Nephron (organoid): ENCODE results near the gene OTUD5.

Source experiments
- H3K27ac Mint-ChIP-seq, 3 experiments: 2 replicates each; pipeline ENCODE4 v1.8.0; 2020; ENCODE audit warnings: mixed read lengths in 3 of 3, mild to moderate bottlenecking in 2 of 3, moderate library complexity in 1 of 3
- H3K27me3 Mint-ChIP-seq: 2 replicates; pipeline ENCODE4 v1.8.0; 2021; ENCODE audit warnings: low read depth, mild to moderate bottlenecking, moderate library complexity, mixed read lengths
- H3K36me3 Mint-ChIP-seq: 2 replicates; pipeline ENCODE4 v1.8.0; 2020; ENCODE audit warnings: low read depth, mixed read lengths
- H3K4me1 Mint-ChIP-seq: 2 replicates; pipeline ENCODE4 v1.8.0; 2020; ENCODE audit warnings: mixed read lengths
- H3K4me3 Mint-ChIP-seq, 3 experiments: 2 replicates each; pipeline ENCODE4 v1.8.0; 2020; ENCODE audit warnings: mild to moderate bottlenecking in 3 of 3, mixed read lengths in 3 of 3, moderate library complexity in 2 of 3
- H3K9me3 Mint-ChIP-seq: 2 replicates; pipeline ENCODE4 v1.8.0; 2020; ENCODE audit warnings: mixed read lengths
- TF ChIP-seq, protein P1 (sequence below), 3 experiments: fragments of 200-600 bp; sonication (generic); IDR thresholded peaks; one replicate each; pipeline ENCODE4 v1.5.0; 2021; ENCODE audit warnings: antibody characterized with exemption in 3 of 3; ENCODE audit not compliant: unreplicated experiment in 3 of 3

Gene OTUD5

DNA sequence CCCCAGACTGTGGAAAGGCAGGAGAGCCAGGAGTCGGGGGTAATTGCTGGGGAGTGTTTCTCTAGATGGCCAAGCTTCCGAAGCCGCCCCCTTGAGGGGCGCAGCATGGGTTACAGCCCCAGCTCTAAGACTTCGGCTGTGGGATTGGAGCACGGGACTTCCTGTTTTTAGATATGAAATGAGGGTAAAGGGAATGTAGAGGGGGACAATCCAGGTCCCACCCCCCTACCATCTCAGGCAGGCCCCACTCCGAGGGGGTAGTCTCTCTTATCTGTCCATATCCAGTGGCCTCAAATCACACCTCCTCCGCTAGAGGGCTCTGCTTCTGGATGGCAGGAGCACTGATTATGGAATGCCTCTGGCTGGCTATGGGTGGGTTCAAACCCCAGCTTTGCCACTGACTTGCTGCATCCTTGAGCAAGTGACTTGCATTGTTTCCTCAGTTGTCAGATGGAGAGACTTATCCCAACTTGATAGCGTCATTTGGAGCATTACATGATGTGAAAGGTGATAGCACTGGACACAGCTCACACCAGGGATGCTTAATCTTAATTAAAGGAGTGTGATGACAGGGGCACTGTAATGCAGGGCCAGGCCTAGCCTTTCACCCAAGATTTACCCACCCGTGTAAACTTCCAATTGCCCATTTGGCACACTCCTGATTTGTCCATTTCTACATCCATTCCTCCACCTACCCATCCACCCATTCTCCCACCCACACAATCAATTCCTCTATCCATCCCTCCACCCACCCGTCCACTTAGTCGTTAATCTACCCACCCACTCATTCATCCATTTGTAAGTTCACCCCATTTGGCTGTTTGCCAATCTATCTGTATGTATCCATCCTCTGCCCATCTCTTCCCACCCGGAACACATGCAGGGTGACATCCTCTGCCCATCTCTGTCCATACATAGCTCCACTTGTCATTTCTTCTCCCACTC is 15.1 kb upstream of the OTUD5 start:
- TF ChIP-seq, protein P1, sequence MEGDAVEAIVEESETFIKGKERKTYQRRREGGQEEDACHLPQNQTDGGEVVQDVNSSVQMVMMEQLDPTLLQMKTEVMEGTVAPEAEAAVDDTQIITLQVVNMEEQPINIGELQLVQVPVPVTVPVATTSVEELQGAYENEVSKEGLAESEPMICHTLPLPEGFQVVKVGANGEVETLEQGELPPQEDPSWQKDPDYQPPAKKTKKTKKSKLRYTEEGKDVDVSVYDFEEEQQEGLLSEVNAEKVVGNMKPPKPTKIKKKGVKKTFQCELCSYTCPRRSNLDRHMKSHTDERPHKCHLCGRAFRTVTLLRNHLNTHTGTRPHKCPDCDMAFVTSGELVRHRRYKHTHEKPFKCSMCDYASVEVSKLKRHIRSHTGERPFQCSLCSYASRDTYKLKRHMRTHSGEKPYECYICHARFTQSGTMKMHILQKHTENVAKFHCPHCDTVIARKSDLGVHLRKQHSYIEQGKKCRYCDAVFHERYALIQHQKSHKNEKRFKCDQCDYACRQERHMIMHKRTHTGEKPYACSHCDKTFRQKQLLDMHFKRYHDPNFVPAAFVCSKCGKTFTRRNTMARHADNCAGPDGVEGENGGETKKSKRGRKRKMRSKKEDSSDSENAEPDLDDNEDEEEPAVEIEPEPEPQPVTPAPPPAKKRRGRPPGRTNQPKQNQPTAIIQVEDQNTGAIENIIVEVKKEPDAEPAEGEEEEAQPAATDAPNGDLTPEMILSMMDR (IDR thresholded peaks at IDR 0.05; ENCODE audit: unreplicated experiment in 3 of 3) = peak; percentile 30 to 45 (median 33)
- Mint-ChIP-seq H3K9me3 (peaks cover 17% of the 10 kb centered on the region), H3K27me3 (no peaks in the 10 kb centered on the region), H3K27ac (peak overlapping the region in 1 of 3 experiments; percentile 35), H3K4me3 (peak overlapping the region; percentile 68 to 83 (median 78)), H3K36me3 (peaks cover 14% of the 10 kb centered on the region), H3K4me1 (peaks cover 6% of the 10 kb centered on the region)

DNA sequence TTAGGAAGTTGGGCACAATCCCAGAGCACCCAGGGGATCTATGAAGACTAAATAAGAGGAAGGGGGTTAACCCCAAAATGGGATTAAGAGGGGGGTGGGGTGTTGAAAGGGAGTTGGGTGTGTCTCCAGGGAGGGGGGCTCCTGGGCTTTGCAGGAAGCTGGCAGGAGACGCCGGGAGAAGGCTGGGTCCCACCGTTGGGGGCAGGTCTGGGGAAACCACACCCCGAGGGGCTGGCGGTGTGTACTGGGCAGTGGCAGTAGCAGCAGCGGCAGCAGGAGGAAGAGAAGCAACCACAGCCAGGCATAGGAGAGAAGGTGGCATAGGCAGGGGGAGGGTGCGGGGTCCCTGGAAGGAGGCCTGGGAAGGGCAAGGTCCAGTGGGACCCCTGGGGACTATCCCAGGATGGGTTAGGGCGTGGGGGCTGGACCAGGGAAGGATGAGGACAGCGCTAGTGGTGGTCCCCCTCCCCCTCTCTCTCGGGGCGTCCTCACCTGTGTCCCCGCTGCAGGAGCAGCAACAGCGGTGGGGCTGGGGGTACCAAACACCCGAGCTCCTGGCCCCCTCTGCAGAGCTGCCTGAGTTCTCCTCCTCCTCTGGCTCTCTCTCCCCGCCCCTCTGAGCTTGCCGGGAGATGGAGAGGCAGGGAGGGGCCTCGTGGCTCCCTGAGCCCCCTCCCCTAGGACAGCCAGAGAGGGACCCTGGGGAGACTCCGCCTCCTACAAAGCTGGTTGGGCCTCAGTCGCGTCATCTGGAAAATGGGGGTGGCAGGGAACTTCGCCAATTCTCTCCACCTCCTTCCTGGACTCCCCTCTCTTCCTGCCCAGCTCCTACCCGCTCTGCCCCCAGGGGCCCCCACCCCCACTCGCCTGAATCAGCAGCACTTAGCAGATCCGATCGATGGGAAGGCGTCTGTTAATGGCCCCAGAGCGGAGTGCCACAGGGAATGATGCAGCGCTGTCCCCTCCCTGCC is 14.1 kb upstream of the OTUD5 start, which contains the start of gene KCND1:
Gene KCND1 (minus strand): TSS at position 596 of the 971 bp plus-strand sequence. CDS start 1,573 bp downstream, outside the sequence.
- Mint-ChIP-seq H3K27ac (peak within 1 kb of the TSS in 2 of 3 experiments; percentile 26 to 35), H3K27me3 (no peaks in the 10 kb centered on the region), H3K36me3 (peaks cover 14% of the 10 kb centered on the region), H3K9me3 (peaks cover 19% of the 10 kb centered on the region), H3K4me1 (peaks cover 6% of the 10 kb centered on the region), H3K4me3 (peak within 1 kb of the TSS; percentile 68 to 83 (median 78))
- TF ChIP-seq, protein P1 (IDR thresholded peaks at IDR 0.05; ENCODE audit: unreplicated experiment in 3 of 3) = no peak

DNA sequence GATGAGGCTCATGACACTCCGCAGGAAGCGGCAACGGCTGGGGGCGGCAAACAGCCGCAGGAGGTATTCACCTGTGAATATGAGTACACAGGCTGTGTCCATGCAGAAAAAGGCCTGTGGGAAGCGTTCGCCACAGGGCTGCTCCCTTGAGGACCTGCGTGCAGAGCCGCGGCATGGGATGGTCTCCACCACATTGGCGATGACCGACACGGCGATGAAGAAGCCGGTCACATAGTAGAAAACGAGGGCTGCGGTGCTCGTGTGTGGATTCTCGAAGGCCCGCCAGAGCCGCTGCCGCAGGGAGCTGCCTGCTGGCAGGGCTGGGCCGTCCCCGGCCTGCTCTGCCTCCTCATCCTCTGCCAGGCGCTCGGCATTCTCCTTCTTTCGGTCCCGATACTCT is 12.1 kb upstream of the OTUD5 start:
- Mint-ChIP-seq H3K4me1 (peaks cover 6% of the 10 kb centered on the region), H3K36me3 (peaks cover under 1% of the 10 kb centered on the region), H3K4me3 (no peak overlapping the region), H3K27me3 (no peaks in the 10 kb centered on the region), H3K9me3 (peaks cover 12% of the 10 kb centered on the region), H3K27ac (peak overlapping the region in 1 of 3 experiments; percentile 33)
- TF ChIP-seq, protein P1 (IDR thresholded peaks at IDR 0.05; ENCODE audit: unreplicated experiment in 3 of 3) = no peak

GRCh38 chrX:48968377-48968776 is 11.0 kb upstream of the OTUD5 start:
- no peak overlapping the region for H3K4me3 Mint-ChIP-seq
- H3K27me3 Mint-ChIP-seq = no peaks in the 10 kb centered on the region
- TF ChIP-seq, protein P1 (IDR thresholded peaks at IDR 0.05; ENCODE audit: unreplicated experiment in 3 of 3) = no peak
- H3K36me3 Mint-ChIP-seq = no peaks in the 10 kb centered on the region
- H3K4me1 Mint-ChIP-seq = peaks cover 5% of the 10 kb centered on the region
- no peak overlapping the region for H3K27ac Mint-ChIP-seq
- H3K9me3 Mint-ChIP-seq = peaks cover 16% of the 10 kb centered on the region

- no peaks in the 10 kb centered on the region for H3K27me3 Mint-ChIP-seq
- H3K4me1 Mint-ChIP-seq = peaks cover under 1% of the 10 kb centered on the region
- H3K4me3 Mint-ChIP-seq = no peak overlapping the region
- peaks cover 11% of the 10 kb centered on the region for H3K9me3 Mint-ChIP-seq
- no peaks in the 10 kb centered on the region for H3K36me3 Mint-ChIP-seq
- H3K27ac Mint-ChIP-seq = no peak overlapping the region
- TF ChIP-seq, protein P1 (IDR thresholded peaks at IDR 0.05; ENCODE audit: unreplicated experiment in 3 of 3) = no peak
These were observed 9.6 kb upstream of the OTUD5 start for GRCh38 chrX:48966796-48967579.
